Duodenal mucosa (tissue), 2 donors: ENCODE measurements around the gene RAB6B.
"Not testable (repeated sequence)": the region's sequence is repeated elsewhere in the genome, so short reads cannot be mapped to it uniquely, and the experiment has no call there.

Source experiments
- H3K27ac ChIP-seq: one replicate; pipeline ENCODE4 v1.7.0; 2013; ENCODE audit warnings: low read depth, low read length
- H3K27me3 ChIP-seq, 2 donors: one replicate each; pipeline ENCODE4 v1.7.0; 2013; ENCODE audit warnings: low read length in 2 of 2, control low read depth in 1 of 2; ENCODE audit not compliant: insufficient read depth in 2 of 2, control insufficient read depth in 1 of 2
- H3K36me3 ChIP-seq, 2 donors: one replicate each; pipeline ENCODE4 v1.7.0; 2013; ENCODE audit warnings: low read length in 2 of 2, control low read depth in 1 of 2; ENCODE audit not compliant: insufficient read depth in 2 of 2, control insufficient read depth in 1 of 2
- H3K4me1 ChIP-seq, 2 donors: one replicate each; pipeline ENCODE4 v1.7.0; 2013; ENCODE audit warnings: low read length in 2 of 2, control low read depth in 1 of 2; ENCODE audit not compliant: insufficient read depth in 2 of 2, control insufficient read depth in 1 of 2
- H3K4me3 ChIP-seq, 2 donors: one replicate each; pipeline ENCODE4 v1.7.0; 2013; ENCODE audit warnings: low read length in 2 of 2, low read depth in 1 of 2
- H3K9ac ChIP-seq, 2 donors: one replicate each; pipeline ENCODE4 v1.7.0; 2013; ENCODE audit warnings: low read length in 2 of 2, low read depth in 1 of 2
- H3K9me3 ChIP-seq, 2 donors: one replicate each; pipeline ENCODE4 v1.7.0; 2013; ENCODE audit warnings: low read length in 2 of 2, control low read depth in 1 of 2; ENCODE audit not compliant: control insufficient read depth in 1 of 2

The RAB6B gene

GRCh38 chr3:133788024-133788423 lies 107.7 kb downstream of the RAB6B start:
- Histone ChIP-seq H3K4me3 (no peak overlapping the region), H3K36me3 (no peaks in the 10 kb centered on the region), H3K27ac (no peak overlapping the region), H3K4me1 (no peaks in the 10 kb centered on the region), H3K27me3 (no peaks in the 10 kb centered on the region), H3K9ac (no peak overlapping the region), H3K9me3 (peaks cover 9 to 11% of the 10 kb centered on the region in 2 donors)

DNA sequence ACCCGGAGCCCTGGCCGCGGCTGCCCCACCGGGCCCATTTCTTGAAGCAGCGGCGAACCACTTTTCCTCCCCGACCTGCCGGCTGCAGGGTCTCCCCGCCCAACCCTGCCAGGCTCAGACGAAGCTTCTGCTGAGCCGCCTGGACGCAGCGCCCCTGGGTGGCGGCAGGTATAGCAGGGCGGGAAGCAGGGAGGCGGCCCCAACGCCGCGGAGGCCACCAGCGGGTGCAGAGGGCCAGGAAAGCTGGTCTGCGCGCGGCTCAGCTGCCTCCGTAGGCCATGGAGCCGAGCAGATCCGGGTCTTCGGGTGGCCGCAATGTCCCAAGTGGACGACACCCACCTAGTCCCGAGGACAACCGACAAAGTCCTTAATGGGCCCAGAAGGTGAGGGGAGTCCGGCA lies 111.9 kb downstream of the RAB6B start:
- Histone ChIP-seq H3K36me3 (no peaks in the 10 kb centered on the region), H3K4me1 (no peaks in the 10 kb centered on the region), H3K9me3 (no peaks in the 10 kb centered on the region), H3K4me3 (no peak overlapping the region), H3K27me3 (peaks cover 0 to 3% of the 10 kb centered on the region in 2 donors), H3K27ac (no peak overlapping the region), H3K9ac (no peak overlapping the region)

DNA sequence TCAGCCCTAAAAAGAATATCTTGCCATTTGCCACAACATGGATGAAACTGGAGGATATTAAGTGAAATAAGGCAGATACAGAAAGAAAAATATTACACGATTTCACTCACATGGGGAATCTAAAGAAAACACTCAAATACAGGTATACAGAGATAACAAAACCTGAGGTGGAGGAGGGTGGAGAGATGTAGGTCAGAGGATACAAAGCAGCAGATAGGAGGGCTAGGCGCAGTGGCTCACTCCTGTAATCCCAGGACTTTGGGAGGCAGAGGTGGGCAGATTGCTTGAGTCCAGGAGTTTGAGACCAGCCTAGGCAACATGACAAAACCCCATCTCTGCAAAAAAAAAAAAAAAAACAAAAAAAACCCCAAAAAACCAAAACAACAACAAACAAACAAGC lies 113.2 kb downstream of the RAB6B start:
- H3K4me1 ChIP-seq, result no peaks in the 10 kb centered on the region
- H3K36me3 ChIP-seq, result no peaks in the 10 kb centered on the region
- peaks cover 0 to 3% of the 10 kb centered on the region in 2 donors for H3K27me3 ChIP-seq
- H3K4me3 ChIP-seq, result no peak overlapping the region
- no peaks in the 10 kb centered on the region for H3K9me3 ChIP-seq
- no peak overlapping the region for H3K9ac ChIP-seq
- H3K27ac ChIP-seq, result no peak overlapping the region

- Histone ChIP-seq H3K9ac (no peak overlapping the region), H3K36me3 (no peaks in the 10 kb centered on the region), H3K4me1 (no peaks in the 10 kb centered on the region), H3K9me3 (no peaks in the 10 kb centered on the region), H3K27me3 (peaks cover 0 to 3% of the 10 kb centered on the region in 2 donors), H3K27ac (no peak overlapping the region), H3K4me3 (no peak overlapping the region)
These were observed 114.1 kb downstream of the RAB6B start for GRCh38 chr3:133781570-133781969.

- not testable (repeated sequence) for H3K4me3 ChIP-seq, H3K9me3 ChIP-seq, H3K36me3 ChIP-seq, H3K4me1 ChIP-seq, H3K9ac ChIP-seq, H3K27me3 ChIP-seq, H3K27ac ChIP-seq
These were observed 114.9 kb downstream of the RAB6B start for GRCh38 chr3:133780756-133781155.

- Histone ChIP-seq H3K36me3 (no peaks in the 10 kb centered on the region), H3K9ac (no peak overlapping the region), H3K9me3 (no peaks in the 10 kb centered on the region), H3K27me3 (peaks cover 0 to 3% of the 10 kb centered on the region in 2 donors), H3K4me1 (no peaks in the 10 kb centered on the region), H3K27ac (no peak overlapping the region), H3K4me3 (no peak overlapping the region)
These were observed 116.0 kb downstream of the RAB6B start for GRCh38 chr3:133779626-133780203.

- no peak overlapping the region for H3K4me3 ChIP-seq
- no peaks in the 10 kb centered on the region for H3K36me3 ChIP-seq
- H3K9me3 ChIP-seq, result no peaks in the 10 kb centered on the region
- peaks cover 0 to 3% of the 10 kb centered on the region in 2 donors for H3K27me3 ChIP-seq
- no peaks in the 10 kb centered on the region for H3K4me1 ChIP-seq
- no peak overlapping the region for H3K9ac ChIP-seq
- no peak overlapping the region for H3K27ac ChIP-seq
These were observed 117.7 kb downstream of the RAB6B start for GRCh38 chr3:133777807-133778568.

GRCh38 chr3:133776794-133777438 lies 118.8 kb downstream of the RAB6B start:
- Histone ChIP-seq H3K27me3 (peaks cover 0 to 3% of the 10 kb centered on the region in 2 donors), H3K9ac (no peak overlapping the region), H3K9me3 (no peaks in the 10 kb centered on the region), H3K27ac (no peak overlapping the region), H3K4me1 (no peaks in the 10 kb centered on the region), H3K4me3 (no peak overlapping the region), H3K36me3 (no peaks in the 10 kb centered on the region)

DNA sequence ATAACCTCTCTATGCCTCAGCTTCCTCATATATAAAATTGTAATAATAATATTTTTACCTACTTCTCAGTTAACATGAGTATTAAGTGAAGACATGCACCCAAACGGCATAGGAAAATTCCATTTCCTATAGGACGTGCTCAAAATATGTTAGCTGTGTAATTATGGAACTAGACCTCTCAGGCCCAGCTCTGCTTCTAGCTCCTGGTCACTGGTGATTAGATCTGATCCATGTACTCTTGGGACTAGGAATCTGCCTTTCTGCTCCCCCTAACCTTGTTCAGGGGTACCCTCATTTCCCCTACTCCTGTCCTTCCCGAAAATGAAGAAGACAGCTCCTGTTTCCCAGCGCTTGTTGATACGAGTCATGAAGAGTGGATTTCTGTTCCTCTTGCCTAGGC lies 119.8 kb downstream of the RAB6B start:
- Histone ChIP-seq H3K4me3 (no peak overlapping the region), H3K9ac (no peak overlapping the region), H3K4me1 (no peaks in the 10 kb centered on the region), H3K27me3 (peaks cover 0 to 3% of the 10 kb centered on the region in 2 donors), H3K27ac (no peak overlapping the region), H3K9me3 (no peaks in the 10 kb centered on the region), H3K36me3 (no peaks in the 10 kb centered on the region)

GRCh38 chr3:133775309-133775708 lies 120.4 kb downstream of the RAB6B start:
- Histone ChIP-seq H3K36me3 (no peaks in the 10 kb centered on the region), H3K9me3 (no peaks in the 10 kb centered on the region), H3K27ac (no peak overlapping the region), H3K4me3 (no peak overlapping the region), H3K4me1 (no peaks in the 10 kb centered on the region), H3K9ac (no peak overlapping the region), H3K27me3 (peaks cover 0 to 3% of the 10 kb centered on the region in 2 donors)
